Measurements from ENCODE around the gene SHMT2.

GRCh38 chr12:57263096-57263495 is 33.6 kb downstream of the SHMT2 start:
- TF ChIP-seq GATA3 (IDR thresholded peaks at IDR 0.05; ENCODE audit: low read depth, low read length) (no peak), GATA2 (IDR thresholded peaks at IDR 0.05; ENCODE audit: low read depth, low read length) (no peak)

All from SH-SY5Y (cell line).